K562 (cell line): ENCODE data around the gene STK16. TPM values are rescaled to one million over a fixed set of nuclear protein-coding genes. Genes with fewer than 3 reads are reported as not detected.
A peak's percentile ranks its signal among the peaks of the same experiment; 100 is the strongest.

Source experiments
- ATAC-seq: fragments of 200-7000 bp; cut with Tn5 transposase; 3 replicates; pipeline ENCODE4 v1.9.1; 2020; ENCODE audit warnings: moderate library complexity
- BruUV-seq: library from RNA; stranded (reverse); fragments of 400-500 nt; replicated peaks from 2 replicates; lab custom pipeline; 2021; lab: Mats Ljungman, UMichigan
- CTCF ChIA-PET: fragments of 300-600 bp; formaldehyde crosslinking; extraction: SDS; loops from one replicate; lab custom pipeline; 2021; ENCODE audit warnings: low intra/inter-chr PET ratio; lab: Yijun Ruan, JAX
- POLR2A ChIA-PET: fragments of 300-600, 350-650 bp; sonication (Branson Sonifier 250); formaldehyde crosslinking; extraction: SDS; loops from one replicate; lab custom pipeline; 2021; ENCODE audit warnings: antibody characterized with exemption, inconsistent platforms; lab: Yijun Ruan, JAX
- DNase-seq, 4 experiments: peaks; one replicate each; pipeline versions ENCODE4 v3.0.0 to v3.0.0-alpha.2; 2011 to 2018; ENCODE audit warnings: low spot score in 3 of 4, mixed read lengths in 3 of 4; ENCODE audit errors: extremely low read depth in 1 of 4
- FAIRE-seq: peaks from 2 replicates; lab custom pipeline; 2011; peaks lifted over from hg19 to GRCh38; lab: Jason Lieb, UNC
- H2AFZ ChIP-seq: 2 replicates; pipeline ENCODE4 v1.6.0; 2011; ENCODE audit warnings: low read depth, low read length, control low read depth, inconsistent platforms
- H3K27ac ChIP-seq: fragments of 200-600 bp; 3 replicates; pipeline ENCODE4 v1.8.0; 2011; ENCODE audit warnings: low read depth, mild to moderate bottlenecking, control low read depth, inconsistent platforms, low read length, moderate library complexity, mixed read lengths; ENCODE audit errors: extremely low read depth
- H3K27me3 ChIP-seq, 2 experiments: fragments of 300-600 bp in 1 of 2; 2 replicates in 1 of 2; 3 replicates in 1 of 2; pipeline versions ENCODE4 v1.6.0 to v1.8.0; 2011; ENCODE audit warnings: inconsistent platforms in 2 of 2, low read length in 2 of 2, mild to moderate bottlenecking in 1 of 2, mixed read lengths in 1 of 2, moderate library complexity in 1 of 2; ENCODE audit not compliant: control insufficient read depth in 2 of 2, insufficient read depth in 2 of 2
- H3K36me3 ChIP-seq: fragments of 300-600 bp; 3 replicates; pipeline ENCODE4 v1.8.0; 2011; ENCODE audit warnings: mild to moderate bottlenecking, low read length, inconsistent platforms; ENCODE audit not compliant: control insufficient read depth, insufficient read depth
- H3K4me1 ChIP-seq, 2 experiments: fragments of 200-600 bp in 1 of 2; replicated peaks in 1 of 2; 2 replicates in 1 of 2; 3 replicates in 1 of 2; pipeline versions ENCODE4 v1.5.1 to v1.8.0; 2011; ENCODE audit warnings: inconsistent platforms in 2 of 2, low read length in 2 of 2, mild to moderate bottlenecking in 1 of 2, mixed read lengths in 1 of 2, moderate library complexity in 1 of 2; ENCODE audit not compliant: control insufficient read depth in 2 of 2, insufficient read depth in 2 of 2
- H3K4me2 ChIP-seq: 2 replicates; pipeline ENCODE4 v1.6.1; 2011; ENCODE audit warnings: low read length, control low read depth, inconsistent platforms, mixed read lengths; ENCODE audit not compliant: insufficient read depth
- H3K4me3 ChIP-seq: fragments of 200-600 bp; sonication (generic), shearing (Covaris generic); 2 replicates; pipeline ENCODE4 v1.5.1; 2016; ENCODE audit warnings: control low read depth, inconsistent platforms
- H3K79me2 ChIP-seq: fragments of 200-600 bp; 3 replicates; pipeline ENCODE4 v1.8.0; 2011; ENCODE audit warnings: low read length, inconsistent platforms; ENCODE audit not compliant: control insufficient read depth, insufficient read depth
- H3K9ac ChIP-seq, 2 experiments: 2 replicates each; pipeline versions ENCODE4 v1.6.0 to v1.6.1; 2011; ENCODE audit warnings: low read depth in 2 of 2, low read length in 2 of 2, control low read depth in 1 of 2, inconsistent platforms in 1 of 2, mild to moderate bottlenecking in 1 of 2, mixed read lengths in 1 of 2; ENCODE audit not compliant: insufficient read depth in 1 of 2
- H3K9me1 ChIP-seq: one replicate; pipeline ENCODE4 v1.6.0; 2011; ENCODE audit warnings: inconsistent platforms, mild to moderate bottlenecking, low read length, moderate library complexity; ENCODE audit not compliant: control insufficient read depth, insufficient read depth
- H3K9me3 ChIP-seq: replicated peaks from 2 replicates; pipeline ENCODE4 v1.5.1; 2011; ENCODE audit warnings: low read depth, low read length, inconsistent platforms; ENCODE audit not compliant: control insufficient read depth, insufficient read depth
- H4K20me1 ChIP-seq: replicated peaks from 2 replicates; pipeline ENCODE4 v1.6.1; 2011; ENCODE audit warnings: low read length, inconsistent platforms, mixed read lengths; ENCODE audit not compliant: control insufficient read depth, insufficient read depth
- BACH1 ChIP-seq: fragments of 200-800 bp; sonication (Bioruptor generic); IDR thresholded peaks from 2 replicates; pipeline ENCODE4 v1.6.1; 2016; ENCODE audit warnings: missing genetic modification characterization, missing compliant biosample characterization
- BCOR ChIP-seq: fragments of 450-650 bp; IDR thresholded peaks from 2 replicates; pipeline ENCODE4 v1.6.1; 2016
- RBM25 ChIP-seq: fragments of 200-400 bp; formaldehyde crosslinking; IDR thresholded peaks from 2 replicates; pipeline ENCODE4 v1.6.1; 2018; ENCODE audit warnings: low read length, low read depth, moderate library complexity; ENCODE audit not compliant: severe bottlenecking
- RFX7 ChIP-seq: fragments of 250-450 bp; sonication (Bioruptor Pico); IDR thresholded peaks from 2 replicates; pipeline ENCODE4 v1.5.1; 2021; ENCODE audit warnings: mild to moderate bottlenecking
- SLC30A9 ChIP-seq: fragments of 250-450 bp; sonication (Bioruptor Pico); IDR thresholded peaks from 2 replicates; pipeline ENCODE4 v1.8.0; 2022; ENCODE audit warnings: mild to moderate bottlenecking, moderate library complexity
- TARDBP ChIP-seq: fragments of 450-650 bp; IDR thresholded peaks from 2 replicates; pipeline ENCODE4 v1.6.1; 2016
- ZNF717 ChIP-seq: fragments of 250-450 bp; sonication (Bioruptor Pico); IDR thresholded peaks from 2 replicates; pipeline ENCODE4 v1.5.0; 2021
- ZNF778 ChIP-seq: fragments of 450-650 bp; formaldehyde crosslinking; IDR thresholded peaks from 2 replicates; pipeline ENCODE4 v1.4.0; 2020; ENCODE audit warnings: mild to moderate bottlenecking, moderate library complexity
- WGBS: fragments of 100-300 bp; shearing (Covaris generic); methylation state at CpG from one replicate; pipeline ENCODE4 v1.1.6; 2016; ENCODE audit warnings: low coverage, mixed read lengths; ENCODE audit not compliant: insufficient coverage; ENCODE audit errors: missing lambda C conversion rate; 5-methylcytosine and 5-hydroxymethylcytosine counted together
- in situ Hi-C: fragments of 300-500 bp; cut with MboI; formaldehyde crosslinking; loops from 4 replicates; pipeline ENCODE4 v1.15.0; 2018; ENCODE audit warnings: inconsistent platforms, mixed read lengths
- intact Hi-C: fragments of 100-400 bp; cut with micrococcal nuclease; formaldehyde crosslinking; loops from 2 replicates; pipeline ENCODE4 v1.14.2; 2022
- polyA plus RNA-seq, 8 experiments: library from polyadenylated mRNA; depleted of rRNA in 4 of 8; stranded (reverse) in 5 of 8; unstranded in 3 of 8; fragments of >200 nt; fragmentation: Nextera tagmentation in 2 of 8; fragmentation: Illumina TruSeq in 1 of 8; extraction: Ambion mirVana in 2 of 8; extraction: Trizol in 1 of 8; gene quantifications; 2 replicates each; pipeline versions ENCODE4 v1.2.1 to v1.2.3, GENCODE V29; 2011 to 2014; ENCODE audit warnings: inconsistent platforms in 1 of 8, missing spikeins in 1 of 8
- total RNA-seq, 7 experiments: library from RNA; depleted of rRNA in 6 of 7; stranded (reverse); fragments of >200 nt in 6 of 7; fragmentation: Illumina TruSeq in 2 of 7; extraction: Trizol in 2 of 7; gene quantifications; 2 replicates each; pipeline versions ENCODE4 v1.2.1 to v1.2.3, GENCODE V29; 2011 to 2021; ENCODE audit warnings: low replicate concordance in 1 of 7
- TF ChIP-seq, protein P1 (sequence below): fragments of 450-650 bp; IDR thresholded peaks from 2 replicates; pipeline ENCODE4 v1.7.1; 2018; ENCODE audit warnings: mild to moderate bottlenecking, low read depth; ENCODE audit not compliant: partially characterized antibody

The STK16 gene
- total and polyA plus RNA-seq, 9 of the 15 experiments (the other 6 are each of a cell fraction or from before 2014, with no cell fraction given) = 5.4 to 36.2 (median 17.8) TPM

DNA sequence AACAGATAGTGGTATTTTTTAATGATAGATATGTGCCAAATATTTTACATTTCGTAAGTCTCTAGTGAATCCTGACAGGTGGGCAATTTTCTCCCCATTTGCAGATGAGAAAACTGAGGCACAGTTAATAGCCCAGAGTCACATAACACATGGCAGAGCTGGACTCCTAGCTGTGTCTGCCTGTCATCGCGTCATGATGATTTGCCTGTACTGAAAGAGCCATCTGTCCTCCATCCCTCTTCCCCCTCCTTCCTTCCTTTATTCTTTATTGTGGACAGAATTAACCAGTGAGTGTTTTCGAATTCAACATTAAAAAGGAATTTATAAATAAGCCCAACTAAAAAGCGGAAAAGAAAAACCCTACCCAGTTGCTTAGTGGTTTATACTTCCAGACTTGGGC, 37.1 kb downstream of the STK16 start:
- intact Hi-C loops = no loop called here
- H3K4me2 ChIP-seq = no peak overlapping the region
- H3K4me3 ChIP-seq = no peak overlapping the region
- H3K79me2 ChIP-seq = no peaks in the 10 kb centered on the region
- FAIRE-seq (no peak), DNase-seq (no peak), ATAC-seq (no peak)
- no peaks in the 10 kb centered on the region for H3K36me3 ChIP-seq
- peak overlapping the region; percentile 19; the same call in 1 of the 2 replicates for H2AFZ ChIP-seq
- no peaks in the 10 kb centered on the region for H3K9me3 ChIP-seq
- 79% methylated on average over 4 of the region's 5 CpGs for WGBS
- in situ Hi-C loops = no loop called here
- H3K4me1 ChIP-seq = peaks cover 54 to 83% of the 10 kb centered on the region in 2 experiments
- CTCF ChIA-PET = no interaction called here
- BruUV-seq = no TSS peak
- H3K9me1 ChIP-seq = peaks cover 5% of the 10 kb centered on the region
- H3K27me3 ChIP-seq = no peaks in the 10 kb centered on the region
- no peak overlapping the region for H3K9ac ChIP-seq
- no peaks in the 10 kb centered on the region for H4K20me1 ChIP-seq
- POLR2A ChIA-PET = interaction anchor here (0.6 to 1.1 kb wide), 2 partner anchors 18 to 43 kb away, joined by 3 to 5 read pairs; no protein-coding TSS in a partner anchor
- TF ChIP-seq BCOR (peak; percentile 43; the same call in 1 of the 2 replicates), RFX7 (CRISPR knock-in tag) (no peak), ZNF778 (CRISPR knock-in tag) (no peak), SLC30A9 (CRISPR knock-in tag) (no peak), BACH1 (tag) (no peak), ZNF717 (CRISPR knock-in tag) (no peak), RBM25 (peak; percentile 53), TARDBP (no peak)
- TF ChIP-seq, protein P1, sequence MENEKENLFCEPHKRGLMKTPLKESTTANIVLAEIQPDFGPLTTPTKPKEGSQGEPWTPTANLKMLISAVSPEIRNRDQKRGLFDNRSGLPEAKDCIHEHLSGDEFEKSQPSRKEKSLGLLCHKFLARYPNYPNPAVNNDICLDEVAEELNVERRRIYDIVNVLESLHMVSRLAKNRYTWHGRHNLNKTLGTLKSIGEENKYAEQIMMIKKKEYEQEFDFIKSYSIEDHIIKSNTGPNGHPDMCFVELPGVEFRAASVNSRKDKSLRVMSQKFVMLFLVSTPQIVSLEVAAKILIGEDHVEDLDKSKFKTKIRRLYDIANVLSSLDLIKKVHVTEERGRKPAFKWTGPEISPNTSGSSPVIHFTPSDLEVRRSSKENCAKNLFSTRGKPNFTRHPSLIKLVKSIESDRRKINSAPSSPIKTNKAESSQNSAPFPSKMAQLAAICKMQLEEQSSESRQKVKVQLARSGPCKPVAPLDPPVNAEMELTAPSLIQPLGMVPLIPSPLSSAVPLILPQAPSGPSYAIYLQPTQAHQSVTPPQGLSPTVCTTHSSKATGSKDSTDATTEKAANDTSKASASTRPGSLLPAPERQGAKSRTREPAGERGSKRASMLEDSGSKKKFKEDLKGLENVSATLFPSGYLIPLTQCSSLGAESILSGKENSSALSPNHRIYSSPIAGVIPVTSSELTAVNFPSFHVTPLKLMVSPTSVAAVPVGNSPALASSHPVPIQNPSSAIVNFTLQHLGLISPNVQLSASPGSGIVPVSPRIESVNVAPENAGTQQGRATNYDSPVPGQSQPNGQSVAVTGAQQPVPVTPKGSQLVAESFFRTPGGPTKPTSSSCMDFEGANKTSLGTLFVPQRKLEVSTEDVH = no peak
- no peak overlapping the region; the same call in 2 of the 3 replicates for H3K27ac ChIP-seq
